Liver (tissue), 9 donors: ENCODE results near the gene DPYD. TPM values are rescaled to one million over a fixed set of nuclear protein-coding genes. Genes with fewer than 3 reads are reported as not detected.

Experiments used
- DNase-seq: peaks from one replicate; pipeline ENCODE4 v3.0.0-alpha.2; 2017; ENCODE audit warnings: low spot score
- H3K27ac ChIP-seq, 2 donors: one replicate each; pipeline ENCODE4 v1.7.0; 2013; ENCODE audit warnings: inconsistent platforms in 2 of 2, low read length in 2 of 2, control low read depth in 1 of 2, low read depth in 1 of 2, mild to moderate bottlenecking in 1 of 2
- H3K27me3 ChIP-seq, 4 donors: one replicate each; pipeline versions ENCODE4 v1.6.1 to v1.7.0; 2013; ENCODE audit warnings: low read length in 3 of 4, inconsistent platforms in 1 of 4, mild to moderate bottlenecking in 1 of 4, moderate library complexity in 1 of 4; ENCODE audit not compliant: control insufficient read depth in 4 of 4, insufficient read depth in 4 of 4
- H3K36me3 ChIP-seq, 4 donors: one replicate each; pipeline versions ENCODE4 v1.6.1 to v1.7.0; 2013; ENCODE audit warnings: low read length in 3 of 4, mild to moderate bottlenecking in 3 of 4, low read depth in 1 of 4, moderate library complexity in 1 of 4; ENCODE audit not compliant: control insufficient read depth in 4 of 4, insufficient read depth in 3 of 4
- H3K4me1 ChIP-seq, 4 donors: one replicate each; pipeline versions ENCODE4 v1.6.1 to v1.7.0; 2013; ENCODE audit warnings: low read length in 3 of 4, mild to moderate bottlenecking in 3 of 4, moderate library complexity in 1 of 4; ENCODE audit not compliant: control insufficient read depth in 4 of 4, insufficient read depth in 4 of 4
- H3K4me3 ChIP-seq, 3 donors: one replicate each; pipeline versions ENCODE4 v1.6.1 to v1.7.0; 2013; ENCODE audit warnings: low read length in 3 of 3, control low read depth in 1 of 3, low read depth in 1 of 3, mild to moderate bottlenecking in 1 of 3
- H3K9ac ChIP-seq, 2 donors: one replicate each; pipeline ENCODE4 v1.7.0; 2013; ENCODE audit warnings: low read length in 2 of 2, mild to moderate bottlenecking in 2 of 2, moderate library complexity in 2 of 2, control low read depth in 1 of 2, low read depth in 1 of 2
- H3K9me3 ChIP-seq, 4 donors: one replicate each; pipeline versions ENCODE4 v1.6.1 to v1.7.0; 2013; ENCODE audit warnings: low read length in 3 of 4; ENCODE audit not compliant: control insufficient read depth in 4 of 4
- EGR1 ChIP-seq, 2 donors: IDR thresholded peaks; 2 replicates each; pipeline ENCODE4 v1.6.1; 2016 to 2018; ENCODE audit warnings: antibody characterized with exemption in 2 of 2, low read depth in 2 of 2
- FOXA1 ChIP-seq: IDR thresholded peaks from 2 replicates; pipeline ENCODE4 v1.6.1; 2016; ENCODE audit warnings: antibody characterized with exemption
- FOXA2 ChIP-seq: IDR thresholded peaks from 2 replicates; pipeline ENCODE4 v1.6.1; 2016; ENCODE audit warnings: antibody characterized with exemption
- GABPA ChIP-seq, 2 donors: IDR thresholded peaks in 1 of 2; conservative IDR thresholded peaks in 1 of 2; 2 replicates each; pipeline ENCODE4 v1.6.1; 2016; ENCODE audit warnings: antibody characterized with exemption in 2 of 2, mild to moderate bottlenecking in 1 of 2, moderate library complexity in 1 of 2
- HNF4A ChIP-seq, 2 donors: conservative IDR thresholded peaks; 2 replicates each; pipeline ENCODE4 v1.6.1; 2016; ENCODE audit warnings: antibody characterized with exemption in 2 of 2, mild to moderate bottlenecking in 2 of 2
- HNF4G ChIP-seq: IDR thresholded peaks from 2 replicates; pipeline ENCODE4 v1.6.1; 2016; ENCODE audit warnings: antibody characterized with exemption
- JUND ChIP-seq, 2 donors: IDR thresholded peaks; 2 replicates each; pipeline ENCODE4 v1.6.1; 2016; ENCODE audit warnings: antibody characterized with exemption in 2 of 2
- NR2F2 ChIP-seq: IDR thresholded peaks from 2 replicates; pipeline ENCODE4 v1.6.1; 2016; ENCODE audit warnings: antibody characterized with exemption
- RAD21 ChIP-seq, 2 donors: IDR thresholded peaks; 2 replicates each; pipeline ENCODE4 v1.6.1; 2016; ENCODE audit warnings: antibody characterized with exemption in 2 of 2, mild to moderate bottlenecking in 2 of 2
- RXRA ChIP-seq, 2 donors: IDR thresholded peaks; 2 replicates each; pipeline ENCODE4 v1.6.1; 2017 to 2018; ENCODE audit warnings: antibody characterized with exemption in 2 of 2, mild to moderate bottlenecking in 1 of 2
- SP1 ChIP-seq: IDR thresholded peaks from 2 replicates; pipeline ENCODE4 v1.6.1; 2018; ENCODE audit warnings: antibody characterized with exemption, mild to moderate bottlenecking
- TAF1 ChIP-seq: conservative IDR thresholded peaks from 2 replicates; pipeline ENCODE4 v1.6.1; 2016; ENCODE audit warnings: antibody characterized with exemption, mild to moderate bottlenecking
- YY1 ChIP-seq: IDR thresholded peaks from 2 replicates; pipeline ENCODE4 v1.6.1; 2016; ENCODE audit warnings: antibody characterized with exemption, mild to moderate bottlenecking
- WGBS: extraction: QIAGEN DNeasy Blood & Tissue Kit; methylation state at CpG from one replicate; pipeline ENCODE4 v1.1.7; 2013; 5-methylcytosine and 5-hydroxymethylcytosine counted together
- polyA plus RNA-seq, 2 donors: library from polyadenylated mRNA; stranded (reverse) in 1 of 2; unstranded in 1 of 2; fragments of 200-250 nt in 1 of 2; fragments of >200 nt in 1 of 2; fragmentation: Nextera tagmentation in 1 of 2; extraction: Ambion mirVana in 1 of 2; gene quantifications; one replicate each; pipeline versions ENCODE4 v1.2.1 to v1.2.3, GENCODE V29; 2013 to 2015
- total RNA-seq, 2 donors: library from RNA; depleted of rRNA; stranded (reverse); fragments of >200 nt; gene quantifications; one replicate each; pipeline ENCODE4 v1.2.3, GENCODE V29; 2014
- TF ChIP-seq, protein P1 (sequence below): IDR thresholded peaks from 2 replicates; pipeline ENCODE4 v1.6.1; 2016; ENCODE audit warnings: antibody characterized with exemption
- TF ChIP-seq, protein P2 (sequence below): fragments of 150-350 bp; IDR thresholded peaks from 2 replicates; pipeline ENCODE4 v1.5.1; 2017; ENCODE audit warnings: improper control_type of control experiment, low read depth, low read length; ENCODE audit not compliant: missing input control
- TF ChIP-seq, protein P3 (sequence below): IDR thresholded peaks from 2 replicates; pipeline ENCODE4 v1.6.1; 2016; ENCODE audit warnings: antibody characterized with exemption
- TF ChIP-seq, protein P4 (sequence below): IDR thresholded peaks from 2 replicates; pipeline ENCODE4 v1.6.1; 2016; ENCODE audit warnings: antibody characterized with exemption, mild to moderate bottlenecking
- TF ChIP-seq, protein P5 (sequence below): IDR thresholded peaks from 2 replicates; pipeline ENCODE4 v1.6.1; 2016; ENCODE audit warnings: antibody characterized with exemption
- donor health status: healthy.
- donor health status: healthy.
- donor health status: healthy.
- donor health status: healthy.
- donor health status: healthy.

DPYD gene
- total and polyA plus RNA-seq, 4 donors = 16.2 to 142 (median 47.0) TPM

DNA sequence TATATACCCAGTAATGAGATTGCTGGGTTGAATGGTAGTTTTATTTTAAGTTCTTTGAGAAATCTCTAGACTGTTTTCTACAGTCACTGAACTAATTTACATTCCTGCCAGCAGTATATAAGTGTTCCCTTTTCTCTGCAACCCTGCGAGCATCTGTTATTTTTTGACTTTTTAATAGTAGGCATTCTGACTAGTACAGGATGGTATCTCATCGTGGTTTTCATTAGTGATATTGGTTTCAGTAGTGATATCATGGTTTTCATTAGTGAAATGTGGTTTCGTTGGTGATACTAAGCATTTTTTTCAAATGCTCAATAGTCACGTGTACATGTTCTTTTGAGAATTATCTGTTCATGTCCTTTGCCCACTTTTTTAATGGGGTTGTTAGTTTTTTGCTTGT, 882.4 kb downstream of the DPYD start:
- Histone ChIP-seq H3K9me3 (peaks cover 0 to 2% (median 0%) of the 10 kb centered on the region in 4 donors), H3K27ac (no peak overlapping the region), H3K4me1 (no peaks in the 10 kb centered on the region), H3K36me3 (no peaks in the 10 kb centered on the region), H3K9ac (no peak overlapping the region), H3K4me3 (no peak overlapping the region), H3K27me3 (no peaks in the 10 kb centered on the region)
- WGBS = 83% methylated on average over 4 of the region's 4 CpGs
- no peak for DNase-seq
- TF ChIP-seq TAF1 (no peak), YY1 (no peak), RXRA (IDR thresholded peaks at IDR 0.05) (no peak)
- TF ChIP-seq, protein P1, sequence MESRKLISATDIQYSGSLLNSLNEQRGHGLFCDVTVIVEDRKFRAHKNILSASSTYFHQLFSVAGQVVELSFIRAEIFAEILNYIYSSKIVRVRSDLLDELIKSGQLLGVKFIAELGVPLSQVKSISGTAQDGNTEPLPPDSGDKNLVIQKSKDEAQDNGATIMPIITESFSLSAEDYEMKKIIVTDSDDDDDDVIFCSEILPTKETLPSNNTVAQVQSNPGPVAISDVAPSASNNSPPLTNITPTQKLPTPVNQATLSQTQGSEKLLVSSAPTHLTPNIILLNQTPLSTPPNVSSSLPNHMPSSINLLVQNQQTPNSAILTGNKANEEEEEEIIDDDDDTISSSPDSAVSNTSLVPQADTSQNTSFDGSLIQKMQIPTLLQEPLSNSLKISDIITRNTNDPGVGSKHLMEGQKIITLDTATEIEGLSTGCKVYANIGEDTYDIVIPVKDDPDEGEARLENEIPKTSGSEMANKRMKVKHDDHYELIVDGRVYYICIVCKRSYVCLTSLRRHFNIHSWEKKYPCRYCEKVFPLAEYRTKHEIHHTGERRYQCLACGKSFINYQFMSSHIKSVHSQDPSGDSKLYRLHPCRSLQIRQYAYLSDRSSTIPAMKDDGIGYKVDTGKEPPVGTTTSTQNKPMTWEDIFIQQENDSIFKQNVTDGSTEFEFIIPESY = no peak

DNA sequence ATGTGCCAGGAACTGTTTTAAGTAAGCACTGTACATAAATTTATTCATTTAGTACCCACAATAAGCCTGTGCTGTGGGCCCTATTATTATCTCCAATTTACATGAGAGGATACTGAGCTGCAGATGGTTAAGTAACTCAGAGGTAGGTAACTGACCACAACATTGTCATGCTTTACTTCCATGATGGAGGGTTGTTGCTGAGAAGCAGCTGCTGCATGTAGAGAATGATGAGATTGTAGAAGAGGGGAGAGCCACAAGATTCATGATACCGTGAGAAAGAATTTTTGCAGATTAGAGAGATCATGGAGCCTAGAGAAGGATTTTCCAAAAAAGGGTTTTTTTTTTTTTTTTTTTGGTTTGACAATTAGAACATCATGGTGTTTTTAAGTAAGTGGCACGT, 886.2 kb downstream of the DPYD start:
- no peak overlapping the region for H3K4me3 ChIP-seq
- H3K4me1 ChIP-seq = no peaks in the 10 kb centered on the region
- no peak overlapping the region for H3K27ac ChIP-seq
- 81% methylated on average over 2 of the region's 2 CpGs for WGBS
- H3K36me3 ChIP-seq = no peaks in the 10 kb centered on the region
- no peaks in the 10 kb centered on the region for H3K9me3 ChIP-seq
- no peaks in the 10 kb centered on the region for H3K27me3 ChIP-seq
- TF ChIP-seq HNF4G (no peak), FOXA2 (no peak), FOXA1 (no peak), SP1 (no peak), RXRA (IDR thresholded peaks at IDR 0.05) (no peak), TAF1 (no peak), NR2F2 (no peak), RAD21 (IDR thresholded peaks at IDR 0.05) (no peak), GABPA (IDR thresholded peaks at IDR 0.05 in 1 of 2, conservative IDR thresholded peaks at IDR 0.05 in 1 of 2) (no peak), HNF4A (conservative IDR thresholded peaks at IDR 0.05) (no peak), JUND (IDR thresholded peaks at IDR 0.05) (no peak), YY1 (no peak), EGR1 (IDR thresholded peaks at IDR 0.05; ENCODE audit: low read depth in 2 of 2) (no peak)
- TF ChIP-seq, protein P1 = no peak
- TF ChIP-seq, protein P2, sequence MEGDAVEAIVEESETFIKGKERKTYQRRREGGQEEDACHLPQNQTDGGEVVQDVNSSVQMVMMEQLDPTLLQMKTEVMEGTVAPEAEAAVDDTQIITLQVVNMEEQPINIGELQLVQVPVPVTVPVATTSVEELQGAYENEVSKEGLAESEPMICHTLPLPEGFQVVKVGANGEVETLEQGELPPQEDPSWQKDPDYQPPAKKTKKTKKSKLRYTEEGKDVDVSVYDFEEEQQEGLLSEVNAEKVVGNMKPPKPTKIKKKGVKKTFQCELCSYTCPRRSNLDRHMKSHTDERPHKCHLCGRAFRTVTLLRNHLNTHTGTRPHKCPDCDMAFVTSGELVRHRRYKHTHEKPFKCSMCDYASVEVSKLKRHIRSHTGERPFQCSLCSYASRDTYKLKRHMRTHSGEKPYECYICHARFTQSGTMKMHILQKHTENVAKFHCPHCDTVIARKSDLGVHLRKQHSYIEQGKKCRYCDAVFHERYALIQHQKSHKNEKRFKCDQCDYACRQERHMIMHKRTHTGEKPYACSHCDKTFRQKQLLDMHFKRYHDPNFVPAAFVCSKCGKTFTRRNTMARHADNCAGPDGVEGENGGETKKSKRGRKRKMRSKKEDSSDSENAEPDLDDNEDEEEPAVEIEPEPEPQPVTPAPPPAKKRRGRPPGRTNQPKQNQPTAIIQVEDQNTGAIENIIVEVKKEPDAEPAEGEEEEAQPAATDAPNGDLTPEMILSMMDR = no peak
- TF ChIP-seq, protein P3, sequence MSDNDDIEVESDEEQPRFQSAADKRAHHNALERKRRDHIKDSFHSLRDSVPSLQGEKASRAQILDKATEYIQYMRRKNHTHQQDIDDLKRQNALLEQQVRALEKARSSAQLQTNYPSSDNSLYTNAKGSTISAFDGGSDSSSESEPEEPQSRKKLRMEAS = no peak
- TF ChIP-seq, protein P4, sequence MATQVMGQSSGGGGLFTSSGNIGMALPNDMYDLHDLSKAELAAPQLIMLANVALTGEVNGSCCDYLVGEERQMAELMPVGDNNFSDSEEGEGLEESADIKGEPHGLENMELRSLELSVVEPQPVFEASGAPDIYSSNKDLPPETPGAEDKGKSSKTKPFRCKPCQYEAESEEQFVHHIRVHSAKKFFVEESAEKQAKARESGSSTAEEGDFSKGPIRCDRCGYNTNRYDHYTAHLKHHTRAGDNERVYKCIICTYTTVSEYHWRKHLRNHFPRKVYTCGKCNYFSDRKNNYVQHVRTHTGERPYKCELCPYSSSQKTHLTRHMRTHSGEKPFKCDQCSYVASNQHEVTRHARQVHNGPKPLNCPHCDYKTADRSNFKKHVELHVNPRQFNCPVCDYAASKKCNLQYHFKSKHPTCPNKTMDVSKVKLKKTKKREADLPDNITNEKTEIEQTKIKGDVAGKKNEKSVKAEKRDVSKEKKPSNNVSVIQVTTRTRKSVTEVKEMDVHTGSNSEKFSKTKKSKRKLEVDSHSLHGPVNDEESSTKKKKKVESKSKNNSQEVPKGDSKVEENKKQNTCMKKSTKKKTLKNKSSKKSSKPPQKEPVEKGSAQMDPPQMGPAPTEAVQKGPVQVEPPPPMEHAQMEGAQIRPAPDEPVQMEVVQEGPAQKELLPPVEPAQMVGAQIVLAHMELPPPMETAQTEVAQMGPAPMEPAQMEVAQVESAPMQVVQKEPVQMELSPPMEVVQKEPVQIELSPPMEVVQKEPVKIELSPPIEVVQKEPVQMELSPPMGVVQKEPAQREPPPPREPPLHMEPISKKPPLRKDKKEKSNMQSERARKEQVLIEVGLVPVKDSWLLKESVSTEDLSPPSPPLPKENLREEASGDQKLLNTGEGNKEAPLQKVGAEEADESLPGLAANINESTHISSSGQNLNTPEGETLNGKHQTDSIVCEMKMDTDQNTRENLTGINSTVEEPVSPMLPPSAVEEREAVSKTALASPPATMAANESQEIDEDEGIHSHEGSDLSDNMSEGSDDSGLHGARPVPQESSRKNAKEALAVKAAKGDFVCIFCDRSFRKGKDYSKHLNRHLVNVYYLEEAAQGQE = no peak
- TF ChIP-seq, protein P5, sequence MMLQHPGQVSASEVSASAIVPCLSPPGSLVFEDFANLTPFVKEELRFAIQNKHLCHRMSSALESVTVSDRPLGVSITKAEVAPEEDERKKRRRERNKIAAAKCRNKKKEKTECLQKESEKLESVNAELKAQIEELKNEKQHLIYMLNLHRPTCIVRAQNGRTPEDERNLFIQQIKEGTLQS = no peak
- DNase-seq = no peak
- no peak overlapping the region for H3K9ac ChIP-seq
